Neural cell (in vitro differentiated cells): ENCODE results near the gene SLC44A5.

Experiments
- CTCF ChIP-seq: fragments of 450-650 bp; IDR thresholded peaks from 2 replicates; pipeline ENCODE4 v1.5.1; 2014; ENCODE audit warnings: antibody characterized with exemption, mild to moderate bottlenecking, moderate library complexity; ENCODE audit not compliant: poor library complexity, severe bottlenecking
- RAD21 ChIP-seq: fragments of 450-650 bp; conservative IDR thresholded peaks from 2 replicates; pipeline ENCODE4 v1.6.1; 2014; ENCODE audit warnings: antibody characterized with exemption, mild to moderate bottlenecking, moderate library complexity
- SMC3 ChIP-seq: fragments of 450-650 bp; conservative IDR thresholded peaks from 2 replicates; pipeline ENCODE4 v1.6.1; 2014; ENCODE audit warnings: antibody characterized with exemption, mild to moderate bottlenecking, moderate library complexity; ENCODE audit not compliant: poor library complexity
- TAF1 ChIP-seq: IDR thresholded peaks from 2 replicates; pipeline ENCODE4 v1.6.1; 2012; ENCODE audit warnings: low read depth

GRCh38 chr1:75475696-75476095, 135.2 kb downstream of the SLC44A5 start:
- TF ChIP-seq CTCF (no peak), SMC3 (no peak), TAF1 (no peak), RAD21 (no peak)
